IPS-18c (cell line): Measurements from ENCODE around the gene CDK10.

ENCODE experiments used
- H3K4me3 ChIP-seq: 2 replicates; pipeline ENCODE4 v1.7.0; 2013; ENCODE audit warnings: low read depth, mild to moderate bottlenecking, low read length, moderate library complexity; ENCODE audit not compliant: insufficient read depth
- H3K9me3 ChIP-seq: one replicate; pipeline ENCODE4 v1.6.1; 2013; ENCODE audit warnings: mild to moderate bottlenecking, low read length, moderate library complexity; ENCODE audit not compliant: control insufficient read depth, insufficient read depth

CDK10 gene, protein sequence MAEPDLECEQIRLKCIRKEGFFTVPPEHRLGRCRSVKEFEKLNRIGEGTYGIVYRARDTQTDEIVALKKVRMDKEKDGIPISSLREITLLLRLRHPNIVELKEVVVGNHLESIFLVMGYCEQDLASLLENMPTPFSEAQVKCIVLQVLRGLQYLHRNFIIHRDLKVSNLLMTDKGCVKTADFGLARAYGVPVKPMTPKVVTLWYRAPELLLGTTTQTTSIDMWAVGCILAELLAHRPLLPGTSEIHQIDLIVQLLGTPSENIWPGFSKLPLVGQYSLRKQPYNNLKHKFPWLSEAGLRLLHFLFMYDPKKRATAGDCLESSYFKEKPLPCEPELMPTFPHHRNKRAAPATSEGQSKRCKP

DNA sequence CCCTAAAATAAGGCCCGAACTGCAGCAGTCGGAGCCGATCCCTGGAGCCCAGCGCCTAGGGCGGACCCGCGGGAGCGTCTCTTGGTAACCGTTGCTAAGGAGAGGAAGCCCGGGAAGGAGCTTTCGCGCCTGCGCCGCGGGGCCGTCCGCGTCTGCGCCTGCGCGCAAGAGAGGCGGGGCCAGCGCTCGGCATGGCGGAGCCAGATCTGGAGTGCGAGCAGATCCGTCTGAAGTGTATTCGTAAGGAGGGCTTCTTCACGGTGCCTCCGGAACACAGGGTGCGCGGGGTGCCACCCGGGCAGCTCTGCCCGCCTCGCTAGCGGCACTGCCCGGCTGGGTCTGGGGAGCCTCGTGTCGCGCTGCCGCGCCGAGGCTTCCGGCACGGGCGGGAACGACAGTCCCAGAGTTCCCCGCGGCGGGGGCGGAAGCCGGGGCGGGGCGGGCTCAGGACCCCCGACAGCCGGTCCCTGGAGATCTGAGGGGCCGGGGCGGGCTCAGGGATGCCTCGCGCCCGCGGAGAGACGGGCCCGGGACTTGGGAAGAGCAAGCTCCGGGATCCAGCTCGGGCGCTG, at the start of gene CDK10:
TSS of gene CDK10 (plus strand) at position 170 of the 572 bp plus-strand sequence. CDS start at position 192, 22 bp downstream.
- peaks cover 2% of the 10 kb centered on the region for H3K9me3 ChIP-seq
- H3K4me3 ChIP-seq, result peak within 1 kb of the TSS; percentile 81

GRCh38 chr16:89637379-89637778, 49.1 kb upstream of the CDK10 start:
- no peaks in the 10 kb centered on the region for H3K9me3 ChIP-seq
- H3K4me3 ChIP-seq, result no peak overlapping the region

GRCh38 chr16:89638455-89638854, 48.0 kb upstream of the CDK10 start:
- Histone ChIP-seq H3K9me3 (no peaks in the 10 kb centered on the region), H3K4me3 (no peak overlapping the region)

- Histone ChIP-seq H3K4me3 (no peak overlapping the region), H3K9me3 (no peaks in the 10 kb centered on the region)
Observed at GRCh38 chr16:89639385-89639784, 47.1 kb upstream of the CDK10 start.

DNA sequence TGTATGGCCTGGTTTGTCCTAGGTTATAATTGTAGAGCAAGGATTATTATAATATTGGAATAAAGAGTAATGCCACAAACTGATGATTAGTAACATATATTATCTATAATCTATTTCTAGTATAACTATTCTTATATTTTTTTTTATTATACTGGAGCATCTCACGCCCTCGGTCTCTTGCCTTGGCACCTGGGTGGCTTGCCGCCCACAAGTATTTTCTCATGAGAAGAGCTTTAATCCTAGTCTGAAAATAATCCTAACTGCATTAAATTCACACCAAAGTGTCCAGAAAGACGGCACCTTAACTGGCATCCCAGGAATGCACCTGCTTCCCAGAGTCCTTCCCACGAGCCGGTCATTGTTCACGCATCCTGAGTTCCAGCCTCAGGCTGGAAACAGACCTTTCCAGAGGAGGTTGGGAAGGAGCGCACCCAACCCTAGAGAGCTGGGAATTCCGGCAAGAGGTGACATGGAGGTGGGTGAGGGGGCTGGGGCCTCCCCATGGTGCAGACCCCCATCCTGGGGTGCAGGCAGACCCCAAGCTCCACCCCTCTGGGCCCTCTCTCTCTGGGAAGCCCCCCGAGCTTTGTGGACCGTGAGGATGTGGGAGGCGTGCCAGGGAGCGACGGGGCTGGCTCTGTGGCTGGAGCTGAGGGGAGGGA, 44.9 kb upstream of the CDK10 start:
- Histone ChIP-seq H3K9me3 (no peaks in the 10 kb centered on the region), H3K4me3 (no peak overlapping the region)

DNA sequence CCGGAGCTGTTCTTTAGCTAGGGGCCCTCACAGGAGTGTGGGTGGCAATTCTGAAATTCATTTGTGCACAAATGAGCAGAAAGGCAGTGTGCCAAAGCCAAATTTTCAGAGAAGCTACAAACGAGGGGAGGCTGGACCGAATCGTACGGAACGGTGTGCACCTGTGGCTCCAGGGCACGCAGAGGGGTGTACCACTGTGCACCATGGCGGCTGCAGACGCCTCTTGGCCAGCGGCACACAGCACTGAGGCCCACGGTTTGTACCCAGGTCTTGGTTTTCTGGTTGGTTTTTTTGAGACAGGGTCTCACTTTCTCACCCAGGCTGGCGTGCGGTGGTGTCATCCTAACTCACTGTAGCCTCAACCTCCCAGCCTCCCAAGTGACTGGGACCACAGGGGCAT, 43.9 kb upstream of the CDK10 start:
- Histone ChIP-seq H3K9me3 (no peaks in the 10 kb centered on the region), H3K4me3 (no peak overlapping the region)

DNA sequence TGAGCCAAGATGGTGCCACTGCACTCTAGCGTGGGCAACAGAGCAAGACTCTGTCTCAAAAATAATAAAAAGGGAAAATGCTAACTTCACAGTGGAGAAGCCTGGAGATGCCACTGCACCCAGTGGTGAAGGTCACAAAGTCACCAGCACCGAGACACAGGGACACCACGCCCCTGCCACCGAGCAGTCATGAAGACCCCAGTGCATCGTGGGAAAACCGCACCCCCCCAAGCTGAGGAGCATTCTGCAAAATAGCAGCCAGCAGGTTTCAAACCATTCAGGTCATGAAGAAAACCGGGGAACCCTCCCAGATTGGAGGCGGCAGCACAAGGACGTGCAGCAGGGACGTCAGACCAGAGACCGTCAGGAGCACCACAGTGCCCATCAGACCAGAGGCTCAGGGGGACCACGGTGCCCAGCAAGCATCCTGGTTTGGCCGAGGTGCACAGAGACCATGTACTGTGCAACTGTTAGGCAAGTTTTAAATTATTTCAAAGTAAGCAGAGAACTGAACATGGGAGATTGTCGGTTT, 42.7 kb upstream of the CDK10 start:
- no peaks in the 10 kb centered on the region for H3K9me3 ChIP-seq
- no peak overlapping the region for H3K4me3 ChIP-seq

DNA sequence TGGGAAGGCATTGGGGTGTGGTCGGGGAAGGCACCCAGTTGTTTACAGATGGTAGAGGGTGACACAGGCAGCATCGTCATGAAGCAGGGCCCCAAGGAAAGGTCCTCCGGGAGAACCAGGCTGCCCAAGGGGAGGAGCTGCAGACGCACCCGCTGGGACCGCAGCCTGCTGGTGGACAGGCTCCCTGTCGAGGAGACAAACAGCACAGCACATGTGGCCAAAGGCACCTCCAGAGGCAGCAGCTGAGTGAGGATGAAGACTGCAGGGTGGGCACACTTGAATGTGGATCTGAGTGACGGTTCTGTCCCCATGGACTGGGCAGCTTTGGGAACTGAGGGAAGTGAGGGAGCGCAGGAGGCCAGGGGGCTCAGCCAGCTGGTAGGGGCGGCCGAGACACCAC, 41.4 kb upstream of the CDK10 start:
- Histone ChIP-seq H3K4me3 (no peak overlapping the region), H3K9me3 (no peaks in the 10 kb centered on the region)

GRCh38 chr16:89646270-89646669, 40.2 kb upstream of the CDK10 start:
- Histone ChIP-seq H3K4me3 (no peak overlapping the region), H3K9me3 (no peaks in the 10 kb centered on the region)

DNA sequence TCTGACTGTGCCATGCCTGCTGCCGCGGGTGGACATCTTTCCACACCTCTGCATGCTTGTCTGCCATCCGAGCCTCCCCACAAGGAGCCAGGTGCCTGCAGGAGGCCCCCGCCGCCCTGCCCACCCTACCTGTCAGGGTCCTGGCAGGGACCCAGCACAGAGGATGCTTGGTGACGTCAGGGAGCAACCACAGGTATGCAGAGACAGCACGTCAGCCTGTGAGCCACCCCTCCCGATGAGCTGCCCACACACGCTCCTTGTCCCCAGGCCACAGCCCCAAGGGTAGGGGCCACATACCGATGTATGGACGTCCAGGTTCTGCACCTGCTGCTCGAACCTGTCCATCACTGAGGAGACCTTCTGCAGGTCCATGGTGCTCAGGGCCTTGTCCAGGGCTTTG, 39.6 kb upstream of the CDK10 start:
- no peaks in the 10 kb centered on the region for H3K9me3 ChIP-seq
- H3K4me3 ChIP-seq, result no peak overlapping the region

DNA sequence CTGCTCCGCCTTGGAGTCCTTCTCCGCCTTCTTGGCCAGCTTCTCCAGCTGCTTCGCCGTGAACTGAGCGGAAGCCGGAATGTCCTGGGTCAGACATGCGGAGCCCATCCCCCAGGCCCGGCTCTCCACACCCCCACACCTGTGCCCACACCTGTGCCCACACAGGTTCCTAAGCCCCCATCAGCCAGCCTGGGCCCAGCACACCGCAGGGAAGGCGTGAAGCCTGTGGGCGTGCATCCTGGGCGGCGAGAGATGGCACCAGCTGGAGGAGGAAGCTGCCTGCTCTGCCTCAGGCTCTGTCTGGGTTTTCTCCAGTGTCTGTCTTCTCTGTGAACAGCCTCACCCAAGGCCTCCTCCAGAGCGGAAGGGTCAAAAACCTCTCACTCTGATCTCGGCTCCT, 34.9 kb upstream of the CDK10 start:
- H3K4me3 ChIP-seq, result no peak overlapping the region
- no peaks in the 10 kb centered on the region for H3K9me3 ChIP-seq

DNA sequence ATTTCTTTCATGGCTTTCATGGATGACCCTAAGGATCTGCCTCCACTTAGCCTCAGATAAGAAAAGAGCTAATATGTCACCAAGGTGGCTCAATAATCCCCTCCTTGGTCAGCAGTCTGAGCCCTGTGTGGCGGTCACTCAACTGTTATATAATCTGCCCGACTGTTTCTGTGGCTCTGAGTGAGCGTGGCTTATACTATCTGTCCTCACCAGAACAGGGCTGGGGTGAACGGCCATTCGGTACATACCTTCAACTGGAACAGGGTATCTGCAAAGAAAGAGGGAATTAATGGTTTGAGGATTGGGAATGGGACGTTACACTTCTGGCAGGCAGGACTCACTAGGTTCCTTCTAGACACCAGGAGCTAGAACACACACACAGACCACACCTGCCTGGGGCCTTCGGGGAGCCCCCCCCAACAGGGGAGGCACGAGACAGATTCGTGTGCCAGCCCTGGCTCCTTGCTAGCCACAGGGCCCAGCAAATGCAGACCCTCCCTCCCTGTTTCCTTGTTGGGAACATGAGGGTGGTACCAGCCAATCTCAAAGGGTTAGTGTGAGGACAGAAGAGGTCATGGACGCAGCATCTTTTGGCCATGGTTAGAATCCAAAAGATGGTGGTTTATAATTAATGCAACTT, 32.7 kb upstream of the CDK10 start:
- H3K9me3 ChIP-seq, result no peaks in the 10 kb centered on the region
- no peak overlapping the region for H3K4me3 ChIP-seq

DNA sequence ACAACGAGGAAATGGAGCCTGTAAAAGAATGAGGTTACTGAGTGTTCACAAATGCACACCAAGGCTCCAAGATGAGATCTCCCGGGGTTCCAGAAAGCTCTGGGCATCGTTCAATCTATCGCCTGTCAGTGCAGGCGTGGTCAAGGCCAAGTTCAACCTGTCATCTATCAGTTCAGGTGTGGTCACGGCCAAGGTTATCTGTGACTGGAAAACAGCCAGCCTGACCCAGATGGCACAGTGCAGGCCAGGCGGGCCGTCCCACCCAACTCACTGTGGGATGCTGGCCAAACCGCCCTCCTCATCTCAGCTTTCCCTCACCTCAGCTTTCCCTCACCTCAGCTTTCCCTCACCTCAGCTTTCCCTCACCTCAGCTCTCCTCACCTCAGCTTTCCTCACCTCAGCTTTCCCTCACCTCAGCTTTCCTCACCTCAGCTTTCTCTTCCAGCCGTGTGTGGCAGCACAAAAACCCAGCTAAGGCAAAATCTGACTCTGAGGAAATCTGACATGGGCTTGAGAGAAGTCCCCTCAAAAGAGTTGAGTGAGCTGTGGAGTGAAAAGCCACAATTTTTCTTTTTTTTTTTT, 31.3 kb upstream of the CDK10 start:
- no peaks in the 10 kb centered on the region for H3K9me3 ChIP-seq
- H3K4me3 ChIP-seq, result no peak overlapping the region

DNA sequence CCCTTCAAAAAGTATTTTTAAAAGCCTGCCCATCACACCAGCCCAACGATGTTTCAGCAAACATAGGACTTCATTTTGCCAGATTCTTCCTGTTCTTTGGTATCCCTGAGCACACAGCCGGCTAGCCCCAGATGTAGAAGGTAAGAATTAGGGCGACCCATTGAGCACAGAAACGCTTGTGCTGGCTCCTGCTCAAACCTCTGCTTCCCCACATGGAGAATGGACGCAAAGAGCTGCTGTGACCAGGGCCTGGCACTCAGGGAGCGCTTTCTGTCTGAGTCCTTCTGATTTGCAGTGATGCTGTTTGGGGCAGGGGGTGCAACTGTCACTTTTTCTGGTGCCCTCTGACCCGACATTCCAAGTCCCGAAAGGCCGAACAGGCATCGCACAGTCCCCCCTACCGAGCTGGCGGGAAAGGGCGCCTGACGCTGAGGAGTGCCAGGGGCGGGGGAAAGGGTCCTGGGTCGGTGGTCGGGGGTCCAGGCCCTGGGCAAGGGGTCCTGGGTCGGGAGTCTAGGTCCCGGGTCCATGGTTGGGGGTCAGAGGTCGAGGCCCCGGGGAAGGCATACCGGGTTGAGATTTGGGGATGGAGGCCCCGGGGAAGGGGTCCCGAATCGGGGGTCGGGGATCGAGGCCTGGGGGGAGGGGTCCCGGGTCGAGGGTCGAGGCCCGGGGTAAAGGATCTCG, 29.9 kb upstream of the CDK10 start:
- Histone ChIP-seq H3K9me3 (no peaks in the 10 kb centered on the region), H3K4me3 (peak overlapping the region; percentile 89)

DNA sequence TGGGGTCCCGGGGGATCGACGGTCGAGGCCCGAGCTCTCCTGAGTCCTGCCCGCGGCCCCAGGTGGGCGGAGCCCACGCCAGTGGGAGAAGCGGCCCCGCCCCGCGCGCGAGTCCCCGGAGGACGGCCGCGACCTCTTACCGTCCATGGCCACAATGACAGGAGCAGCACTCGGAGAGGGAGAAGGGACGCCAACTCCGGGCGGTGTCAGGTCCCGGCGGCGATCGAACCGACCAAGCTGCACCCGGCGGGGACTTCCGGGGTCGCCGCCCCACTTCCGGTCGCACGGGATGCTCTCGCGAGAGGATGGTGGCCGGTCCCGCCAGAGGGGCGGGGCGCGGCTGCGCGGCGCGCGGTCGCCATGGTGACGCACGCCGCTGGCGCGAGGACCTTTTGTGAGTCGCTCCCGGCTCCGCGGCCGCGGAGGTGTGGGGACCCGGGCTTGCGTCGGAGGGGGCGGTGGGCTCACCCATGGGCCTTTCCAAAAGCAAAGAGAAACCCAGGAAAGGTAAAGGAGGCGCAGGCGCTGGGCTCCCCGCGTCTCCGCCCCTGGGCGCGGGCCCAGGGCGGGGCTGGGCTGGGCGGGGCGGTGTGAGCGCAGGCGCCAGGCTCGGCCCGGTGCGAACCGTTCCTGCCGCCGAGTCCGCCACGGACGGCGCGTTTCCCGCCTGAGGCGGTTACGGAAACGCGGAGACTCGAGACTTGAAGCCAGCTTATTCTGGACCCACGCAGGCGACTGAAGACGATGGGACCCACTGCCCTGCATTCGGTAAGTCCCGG, 28.9 kb upstream of the CDK10 start, which contains the start of the genes CHMP1A and SPATA33:
TSS of gene CHMP1A (minus strand) at position 267 of the 779 bp plus-strand sequence. CDS start at position 147, 120 bp downstream.
TSS of gene SPATA33 (plus strand) at position 395 of the 779 bp plus-strand sequence. CDS start at position 471, 76 bp downstream.
- Histone ChIP-seq H3K4me3 (peak within 1 kb of the TSS; percentile 89), H3K9me3 (no peaks in the 10 kb centered on the region)
